DMS114 treated with DMSO at 0.1 percent for 48 hours (cell line): Measurements from ENCODE around the gene DLEU7.

Source experiments
- DNase-seq: peaks from one replicate; lab custom pipeline; 2025; ENCODE audit not compliant: unreplicated experiment; lab: John Stamatoyannopoulos, UW

The DLEU7 gene

DNA sequence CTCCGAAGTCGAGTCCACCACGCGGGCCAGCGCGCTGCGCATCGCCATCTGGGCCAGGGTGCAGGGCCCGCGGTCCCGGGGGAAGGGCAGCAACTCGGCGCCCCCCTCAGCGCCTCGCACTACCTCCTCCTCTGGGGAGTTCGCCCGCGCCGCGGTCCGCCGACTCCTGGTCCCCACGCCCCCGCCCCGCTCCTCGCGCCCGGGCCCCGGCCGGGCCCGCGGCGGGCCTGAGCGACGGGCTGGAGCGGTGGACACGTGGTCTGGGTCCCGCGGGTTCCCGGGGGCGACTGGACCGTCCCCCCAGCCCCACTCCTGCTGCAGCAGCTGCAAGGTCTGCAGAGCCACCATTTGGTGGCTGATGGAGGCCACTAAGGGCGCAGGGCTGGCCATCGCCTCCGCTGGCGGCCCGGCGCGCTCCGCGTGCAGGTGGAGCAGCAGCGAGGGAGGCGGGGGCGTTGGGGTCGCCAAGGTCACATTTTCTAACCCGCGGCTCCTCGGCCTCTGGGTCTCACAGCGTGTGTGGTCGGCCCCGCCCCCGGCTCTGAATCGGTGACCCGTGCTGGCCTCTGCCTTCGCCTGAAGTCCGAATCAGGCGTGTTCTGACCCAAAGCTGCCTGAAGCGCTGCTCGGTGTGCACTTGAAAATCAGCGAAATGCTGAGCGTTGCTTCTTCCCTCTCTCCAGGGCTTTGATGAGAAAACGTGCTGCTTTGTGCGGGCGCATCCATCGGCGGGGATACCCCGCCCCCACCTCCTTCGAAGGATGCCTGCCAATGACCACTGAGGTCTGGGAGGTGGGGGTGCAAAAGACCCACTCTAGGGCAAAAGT, at the start of gene DLEU7:
Gene DLEU7 (minus strand): TSS at position 436 of the 827 bp plus-strand sequence. CDS start 46 bp downstream, at position 390.
- no peak for DNase-seq

DNA sequence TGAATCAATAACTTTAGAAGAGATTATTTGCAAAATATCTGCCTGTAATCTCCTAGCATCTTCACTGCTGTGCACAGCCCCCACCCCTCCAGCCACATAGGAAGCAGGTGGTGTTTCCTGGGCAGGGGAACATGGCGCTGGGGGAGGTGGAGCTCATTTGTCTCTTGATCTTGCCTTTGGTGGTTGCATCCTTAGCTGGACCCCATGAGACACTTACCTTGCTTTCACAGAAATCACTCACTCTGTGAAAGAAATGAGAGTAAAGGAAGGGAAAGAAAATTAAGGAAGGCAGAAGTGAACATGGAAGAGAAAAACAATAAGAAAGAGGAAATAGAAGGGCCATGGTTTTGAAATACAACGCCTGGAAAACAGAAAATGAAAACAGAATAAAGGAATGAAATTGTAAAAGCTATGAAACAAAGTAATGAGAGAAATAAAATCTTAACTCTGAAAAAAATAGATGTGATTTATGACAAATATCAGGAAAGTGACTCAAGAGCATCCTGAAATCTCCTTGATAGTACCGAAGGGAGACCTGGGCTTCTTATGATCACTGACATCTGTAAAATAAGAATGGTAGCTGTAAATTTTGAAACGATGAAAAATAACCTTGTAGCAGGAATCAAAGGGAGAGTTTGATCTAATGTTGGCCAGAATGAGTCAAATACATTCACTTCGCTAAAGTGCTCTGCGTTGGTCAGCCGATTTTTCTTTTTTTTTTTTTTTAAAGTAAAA, 48.9 kb upstream of the DLEU7 start:
- DNase-seq = no peak

DNA sequence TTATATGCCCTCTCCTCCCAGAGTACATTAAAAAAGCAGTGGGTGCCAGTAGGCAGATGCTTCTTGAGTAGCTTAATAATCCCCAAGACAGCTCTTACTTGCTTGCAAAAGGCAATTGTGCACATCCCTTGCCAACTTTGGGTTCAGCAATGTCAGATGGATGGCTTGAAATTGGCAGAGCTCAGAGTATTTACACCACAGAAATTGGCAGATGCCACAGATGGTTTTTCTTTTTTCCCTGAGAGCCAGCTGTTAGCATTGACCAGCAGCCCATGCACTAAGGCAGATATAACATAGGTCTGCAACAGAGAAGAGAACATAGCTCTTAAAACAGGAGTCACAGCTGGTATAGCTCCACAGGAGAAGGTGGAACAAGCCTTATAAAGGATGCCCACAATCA, 47.7 kb upstream of the DLEU7 start:
- DNase-seq = no peak

DNA sequence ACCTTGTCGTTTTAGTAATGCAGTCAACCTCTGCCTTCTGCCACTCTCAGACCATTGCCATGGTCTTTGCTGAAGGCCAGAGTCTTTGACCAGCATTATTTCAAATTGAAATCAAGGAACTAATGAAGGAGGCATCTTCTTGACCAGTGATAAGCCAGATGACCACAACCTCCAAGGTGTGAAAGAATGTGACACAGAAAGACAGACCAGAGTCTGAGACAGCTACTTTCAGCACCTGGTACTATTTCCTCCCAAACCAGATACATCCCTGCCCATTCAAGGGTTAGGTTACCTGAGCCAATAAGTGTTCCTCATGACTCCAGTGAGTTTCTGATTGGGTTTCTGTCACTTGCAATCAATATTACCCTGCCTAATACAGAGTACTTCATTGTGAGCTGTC, 45.8 kb upstream of the DLEU7 start:
- no peak for DNase-seq

DNA sequence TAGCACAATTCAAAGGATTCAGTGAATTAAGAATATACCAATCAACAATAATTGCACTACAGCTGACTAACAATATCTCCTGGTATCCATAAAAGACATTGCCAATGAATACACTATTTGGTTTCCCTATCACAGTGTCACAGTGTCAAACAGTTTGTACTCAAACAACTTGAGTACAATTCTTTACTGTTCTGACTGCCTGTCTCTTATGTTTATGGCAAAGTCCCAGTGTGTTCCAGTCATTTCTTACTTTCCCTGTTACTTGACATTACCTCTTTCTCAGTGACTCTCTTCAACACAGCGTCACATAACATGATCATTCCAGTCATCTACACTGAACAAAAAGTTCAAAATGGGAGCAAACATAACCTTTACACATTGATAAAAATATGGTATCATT, 44.9 kb upstream of the DLEU7 start:
- no peak for DNase-seq

DNA sequence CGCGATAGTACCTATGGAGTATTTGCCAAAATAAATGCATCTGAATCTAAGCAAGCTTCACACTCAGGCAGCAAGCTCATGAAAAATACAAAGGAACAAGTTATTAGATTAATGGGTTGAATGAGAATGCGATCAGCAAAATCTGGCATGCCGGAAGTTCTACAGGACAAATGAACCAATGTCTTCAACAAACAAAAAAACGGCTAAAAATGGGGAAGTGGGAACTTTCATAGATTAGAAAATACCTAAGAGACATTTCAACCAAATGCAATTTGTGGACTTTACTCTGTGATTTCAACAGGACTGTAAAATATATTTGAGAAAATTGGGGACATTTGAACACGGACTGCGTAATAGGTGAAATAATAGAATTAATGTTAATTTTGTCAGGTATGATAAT, 43.7 kb upstream of the DLEU7 start:
- DNase-seq = no peak

DNA sequence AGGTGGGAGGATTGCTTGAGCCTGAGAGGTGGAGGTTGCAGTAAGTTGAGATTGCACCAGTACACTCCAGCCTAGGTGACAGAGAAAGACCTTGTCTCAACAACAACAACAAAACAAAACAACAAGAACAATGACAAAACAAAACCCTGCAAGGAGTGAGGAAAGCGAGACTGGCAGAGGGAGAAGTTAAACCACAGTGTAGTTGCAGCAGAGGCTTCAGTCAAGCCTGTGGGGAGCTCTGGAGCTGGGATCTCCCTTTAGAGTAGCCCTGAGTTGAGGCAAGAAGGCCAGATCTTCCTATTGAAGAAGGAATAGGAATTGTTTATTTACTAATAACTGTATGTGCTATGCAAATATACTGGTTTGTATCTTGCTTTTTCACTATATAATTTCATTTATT, 40.8 kb upstream of the DLEU7 start:
- no peak for DNase-seq

DNA sequence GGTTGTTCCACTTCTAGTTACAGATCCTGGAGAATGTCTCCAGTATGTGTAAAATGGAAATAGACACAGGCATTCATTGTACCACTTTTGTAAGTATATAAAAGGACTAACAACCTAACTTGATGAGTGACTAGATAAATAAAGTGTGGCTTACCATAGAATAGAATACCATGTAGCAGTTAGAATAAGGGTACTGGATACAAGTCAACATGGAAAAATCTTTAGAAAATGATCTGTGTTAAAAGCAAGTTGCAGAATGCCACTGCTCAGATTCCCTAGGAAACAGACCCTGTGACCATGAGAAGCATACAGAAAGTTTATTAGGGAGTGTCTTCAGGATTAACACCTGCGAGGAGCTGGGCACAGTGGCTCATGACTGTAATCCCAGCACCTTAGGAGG, 40.2 kb upstream of the DLEU7 start:
- no peak for DNase-seq

DNA sequence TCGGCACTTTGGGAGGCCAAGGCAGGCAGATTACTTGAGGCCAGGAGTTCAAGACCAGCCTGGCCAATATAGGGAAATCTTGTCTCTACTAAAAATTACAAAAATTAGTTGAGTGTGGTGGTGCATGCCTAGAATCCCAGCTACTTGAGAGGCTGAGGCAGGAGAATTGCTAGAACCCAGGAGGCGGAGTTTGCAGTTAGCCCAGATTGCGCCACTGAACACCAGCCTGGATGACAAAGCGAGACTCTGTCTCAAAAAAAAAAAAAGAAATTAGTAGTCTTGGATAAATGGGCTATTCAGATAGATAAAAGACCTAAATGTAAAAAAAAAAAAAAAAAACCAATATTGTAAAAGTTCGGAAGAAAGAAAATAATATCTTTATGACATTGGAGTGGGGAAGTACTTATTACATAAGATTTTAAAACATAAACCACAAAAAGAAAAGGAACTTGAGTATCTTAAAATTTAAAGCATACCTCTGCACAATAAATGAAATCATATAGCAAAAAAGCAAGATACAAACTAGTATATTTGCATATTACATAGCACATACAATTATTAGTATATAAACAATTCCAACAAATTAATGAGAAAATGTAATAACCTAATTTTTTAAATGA, 39.4 kb upstream of the DLEU7 start:
- DNase-seq = no peak

DNA sequence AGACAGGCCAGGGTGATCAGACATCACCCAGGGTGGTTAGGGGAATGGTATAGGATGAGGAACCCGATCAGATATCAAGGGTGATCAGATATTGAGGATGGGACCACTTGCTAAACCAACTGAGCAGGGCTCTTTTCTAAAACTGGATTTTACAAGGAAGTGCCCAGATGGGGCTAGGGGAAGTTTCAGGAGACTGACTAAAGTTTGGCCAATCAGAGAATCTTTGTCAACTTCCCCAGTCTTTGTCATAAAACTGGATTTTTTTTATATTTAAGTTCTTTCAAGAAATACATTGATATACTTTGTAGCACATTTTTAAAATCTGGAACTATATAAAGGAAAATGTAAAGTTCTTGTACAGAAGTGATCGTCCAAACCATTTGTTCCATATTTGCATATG, 30.5 kb upstream of the DLEU7 start:
- no peak for DNase-seq

DNA sequence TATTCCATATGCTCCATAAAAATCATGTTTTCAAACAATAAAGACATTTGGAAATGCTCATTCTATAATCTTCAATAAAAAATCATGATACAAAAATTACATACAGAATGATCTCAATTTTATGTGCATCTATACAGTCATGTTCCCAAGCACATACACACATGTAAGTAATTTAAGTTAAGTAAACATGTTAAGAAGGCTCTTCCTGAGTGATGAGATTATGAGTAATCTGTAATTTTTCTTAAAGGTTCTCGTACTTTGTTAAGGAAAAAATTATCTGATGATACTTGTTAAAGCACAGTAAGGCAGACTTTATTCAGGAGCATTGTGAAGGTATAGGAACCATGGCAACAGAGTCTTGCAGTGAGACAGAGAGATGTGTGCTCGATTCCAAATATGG, 30.0 kb upstream of the DLEU7 start:
- no peak for DNase-seq

DNA sequence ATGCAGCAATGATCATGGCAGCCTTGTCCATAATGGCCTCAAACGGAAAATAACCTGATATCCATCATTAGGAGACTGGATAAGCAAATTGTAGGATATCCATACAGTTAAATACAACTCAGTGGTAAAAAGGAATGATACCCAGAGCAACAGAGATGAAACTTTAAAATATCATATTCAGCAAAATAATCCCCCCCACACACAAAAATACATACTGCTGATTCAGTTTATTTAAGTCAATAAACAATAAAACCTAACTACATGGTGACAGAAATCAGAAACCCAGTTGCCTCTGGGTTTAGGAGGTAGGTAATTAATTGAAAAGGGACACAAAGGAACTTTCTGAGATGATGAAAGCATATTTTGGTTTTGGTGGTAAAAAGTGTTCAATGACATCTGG, 27.9 kb upstream of the DLEU7 start:
- no peak for DNase-seq

DNA sequence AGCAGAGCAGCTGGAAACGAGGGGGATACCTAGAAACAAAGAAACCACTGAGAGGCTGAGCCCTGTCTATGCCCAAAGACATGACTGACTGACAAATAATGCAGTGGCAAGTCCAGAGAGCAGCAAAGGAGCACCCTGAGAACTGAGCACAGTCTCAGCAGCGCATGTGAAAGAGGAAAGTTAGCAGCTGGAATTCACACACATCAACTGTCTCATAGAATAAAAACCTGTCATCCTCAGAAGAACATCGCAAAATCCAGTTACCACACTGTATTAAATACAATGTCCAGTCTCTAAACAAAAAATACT, 24.1 kb upstream of the DLEU7 start:
- DNase-seq = no peak

DNA sequence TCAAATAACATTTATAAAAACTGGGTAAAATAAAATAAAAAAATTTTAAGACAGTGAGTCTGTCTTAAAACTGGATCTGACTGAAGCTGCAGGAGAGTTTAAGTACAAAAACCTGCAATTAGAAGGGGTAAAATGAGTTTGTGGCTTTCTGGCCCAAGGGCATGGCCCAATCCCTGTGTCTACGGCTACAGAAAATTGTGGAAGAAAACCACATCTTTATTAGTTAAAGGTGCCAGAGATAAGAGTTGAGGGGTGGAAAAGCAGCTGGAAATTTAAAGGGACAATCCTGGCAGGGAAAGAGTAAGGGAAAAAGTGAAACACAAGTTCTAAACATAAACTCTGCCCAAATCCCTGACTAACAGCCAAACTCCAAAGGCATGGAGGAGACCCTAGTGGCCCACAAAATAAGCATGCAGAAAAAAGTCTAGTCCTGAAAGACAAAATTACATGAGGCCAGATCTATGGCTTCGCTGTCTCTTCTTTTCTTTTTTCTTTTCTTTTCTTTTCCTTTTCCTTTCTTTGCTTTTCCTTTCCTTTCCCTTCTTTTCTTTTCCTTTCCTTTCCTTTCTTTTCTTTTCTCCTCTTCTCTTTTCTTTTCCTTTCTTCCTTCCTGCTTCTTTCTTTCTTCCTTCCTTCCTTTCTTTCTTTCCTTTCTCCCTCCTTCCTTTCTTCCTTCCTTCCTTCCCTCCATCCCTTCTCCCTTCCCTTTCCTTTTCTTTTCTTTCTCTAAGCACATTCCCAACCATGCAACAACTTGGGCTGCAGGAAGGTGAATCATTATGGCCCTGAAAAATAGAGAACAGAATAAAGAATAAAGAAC, 23.5 kb upstream of the DLEU7 start:
- DNase-seq = no peak

DNA sequence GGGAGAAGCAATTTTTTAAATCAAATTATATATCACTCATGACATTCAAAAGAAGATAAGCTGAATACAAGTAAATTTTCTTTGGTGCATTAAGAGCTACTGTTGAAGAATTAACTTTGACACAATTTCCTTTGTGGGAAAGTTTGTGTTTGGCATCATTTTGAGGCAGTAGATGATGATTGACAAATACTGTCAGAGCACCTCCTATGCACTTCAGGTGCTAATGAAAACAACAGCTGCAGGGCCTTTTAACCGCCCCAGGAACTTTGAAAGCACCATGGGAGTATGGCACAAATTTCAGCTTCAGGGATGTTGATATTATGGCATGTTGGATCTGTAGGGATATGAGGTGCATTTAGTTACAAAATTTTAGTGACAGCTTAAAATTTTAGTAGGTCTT, 21.0 kb upstream of the DLEU7 start:
- DNase-seq = no peak

DNA sequence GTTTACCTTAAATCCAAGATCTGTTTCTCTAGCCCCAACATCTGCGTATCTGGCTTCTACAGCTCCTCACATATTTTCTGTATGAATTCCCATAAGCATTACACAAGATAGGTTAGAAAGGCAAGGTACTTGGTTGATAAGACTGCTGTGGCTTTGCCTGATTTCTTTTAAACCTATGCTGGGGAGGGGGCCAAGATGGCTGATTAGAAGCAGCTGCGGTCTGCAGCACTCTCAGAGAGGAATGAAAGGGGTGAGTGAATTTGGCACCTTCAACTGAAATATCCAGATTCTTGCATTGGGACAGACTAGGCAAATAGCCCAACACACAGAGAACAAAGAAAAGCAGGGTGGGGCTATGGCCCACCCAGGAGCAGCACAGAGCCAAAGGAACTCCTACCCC, 12.2 kb upstream of the DLEU7 start:
- DNase-seq = no peak

DNA sequence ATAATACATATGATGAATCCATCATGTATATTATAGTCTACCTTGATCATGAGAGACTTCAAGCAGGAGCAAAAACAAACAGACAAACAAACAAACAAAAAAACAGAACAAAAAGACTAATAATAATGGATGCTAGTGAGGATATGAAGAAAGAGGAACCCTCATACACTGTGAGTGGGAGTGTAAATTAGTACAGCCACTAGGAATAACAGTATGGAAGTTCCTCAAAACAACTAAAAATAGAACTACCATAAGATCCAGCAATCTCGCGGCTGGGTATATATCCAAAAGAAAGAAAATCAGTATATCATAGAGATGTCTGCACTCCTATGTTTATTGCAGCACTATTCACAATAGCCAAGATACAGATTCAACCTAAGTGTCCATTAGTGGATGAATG, 7.0 kb upstream of the DLEU7 start:
- no peak for DNase-seq

DNA sequence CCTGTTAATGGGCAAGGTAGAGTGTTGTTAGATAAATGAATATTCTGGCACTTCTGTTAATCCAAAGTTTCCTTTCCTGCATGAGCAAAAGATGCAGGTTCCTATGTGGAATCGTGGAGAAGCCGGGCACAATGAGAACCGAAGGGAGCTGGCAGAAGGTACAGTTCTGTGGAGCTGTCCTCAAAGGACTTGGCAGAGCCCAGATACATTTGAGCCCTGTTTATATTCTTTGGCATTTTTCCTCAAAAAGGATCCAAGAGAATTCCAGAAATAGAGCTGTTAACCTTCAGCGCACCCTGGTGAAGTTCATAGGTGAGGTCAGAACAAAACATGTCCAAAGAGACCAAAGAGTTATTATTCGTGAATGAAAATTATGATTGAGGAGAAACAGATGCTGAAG, 4.0 kb upstream of the DLEU7 start:
- no peak for DNase-seq

DNA sequence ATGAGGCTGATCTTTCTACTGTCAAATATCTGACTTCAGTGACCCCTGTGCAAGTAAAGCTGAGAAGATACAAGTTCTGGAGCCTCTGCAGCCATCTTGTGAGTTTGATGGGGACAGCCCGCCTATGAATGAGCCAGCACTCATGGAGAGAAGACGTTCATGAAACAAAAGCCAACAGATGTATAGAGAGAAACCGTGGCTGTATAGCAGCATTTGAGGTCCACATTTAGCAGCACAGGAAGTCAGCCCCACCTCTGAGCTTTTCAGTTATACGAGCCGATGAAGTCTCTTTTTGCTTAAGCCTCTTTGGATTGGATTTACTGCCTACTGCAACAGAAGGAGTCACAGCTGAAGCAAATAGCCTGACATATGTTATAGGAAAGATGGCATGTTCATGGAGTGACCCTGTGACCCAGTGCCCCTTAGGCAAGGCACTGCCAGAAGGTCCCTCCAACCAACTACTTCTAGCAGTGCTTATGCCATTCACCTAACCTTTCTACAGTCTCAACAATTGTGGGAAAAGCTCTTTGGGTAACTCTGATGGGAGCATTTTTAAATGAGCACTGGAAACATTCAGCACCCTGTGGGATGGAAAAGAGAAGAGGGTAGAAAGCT, 3.5 kb upstream of the DLEU7 start:
- no peak for DNase-seq

DNA sequence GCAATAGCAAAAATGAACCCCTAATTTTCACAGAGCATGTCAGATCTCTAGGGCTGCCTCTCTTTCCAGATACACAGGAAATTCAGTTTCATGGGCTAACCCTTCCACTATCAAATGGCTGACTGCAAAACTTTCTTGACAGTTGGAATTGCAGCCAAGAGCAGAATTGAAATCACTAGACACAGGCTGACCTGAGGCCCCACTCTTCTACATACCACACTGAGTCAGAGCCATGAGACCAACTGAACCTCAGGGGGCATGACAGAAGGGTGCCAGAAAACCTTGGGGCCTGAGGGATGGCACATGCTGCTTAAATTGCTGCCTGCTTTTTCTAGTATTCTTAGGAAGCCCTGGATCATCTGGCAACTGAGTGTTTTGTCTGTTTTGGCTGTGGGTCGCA, 1.7 kb upstream of the DLEU7 start:
- no peak for DNase-seq
